GM12875 (cell line): ENCODE measurements around the gene YTHDF2.
A peak's percentile ranks its signal among the peaks of the same experiment; 100 is the strongest.
"Not testable (repeated sequence)": the region's sequence is repeated elsewhere in the genome, so short reads cannot be mapped to it uniquely, and the experiment has no call there.

ENCODE experiments used
- H3K4me3 ChIP-seq: one replicate; pipeline ENCODE4 v1.5.1; 2011; ENCODE audit warnings: low read depth, low read length, control low read depth
- TF ChIP-seq, protein P1 (sequence below): IDR thresholded peaks from 2 replicates; pipeline ENCODE4 v1.5.1; 2011; ENCODE audit warnings: low read depth, mild to moderate bottlenecking, control low read depth, inconsistent platforms, low read length, moderate library complexity, borderline replicate concordance; ENCODE audit not compliant: insufficient read depth

Gene YTHDF2

DNA sequence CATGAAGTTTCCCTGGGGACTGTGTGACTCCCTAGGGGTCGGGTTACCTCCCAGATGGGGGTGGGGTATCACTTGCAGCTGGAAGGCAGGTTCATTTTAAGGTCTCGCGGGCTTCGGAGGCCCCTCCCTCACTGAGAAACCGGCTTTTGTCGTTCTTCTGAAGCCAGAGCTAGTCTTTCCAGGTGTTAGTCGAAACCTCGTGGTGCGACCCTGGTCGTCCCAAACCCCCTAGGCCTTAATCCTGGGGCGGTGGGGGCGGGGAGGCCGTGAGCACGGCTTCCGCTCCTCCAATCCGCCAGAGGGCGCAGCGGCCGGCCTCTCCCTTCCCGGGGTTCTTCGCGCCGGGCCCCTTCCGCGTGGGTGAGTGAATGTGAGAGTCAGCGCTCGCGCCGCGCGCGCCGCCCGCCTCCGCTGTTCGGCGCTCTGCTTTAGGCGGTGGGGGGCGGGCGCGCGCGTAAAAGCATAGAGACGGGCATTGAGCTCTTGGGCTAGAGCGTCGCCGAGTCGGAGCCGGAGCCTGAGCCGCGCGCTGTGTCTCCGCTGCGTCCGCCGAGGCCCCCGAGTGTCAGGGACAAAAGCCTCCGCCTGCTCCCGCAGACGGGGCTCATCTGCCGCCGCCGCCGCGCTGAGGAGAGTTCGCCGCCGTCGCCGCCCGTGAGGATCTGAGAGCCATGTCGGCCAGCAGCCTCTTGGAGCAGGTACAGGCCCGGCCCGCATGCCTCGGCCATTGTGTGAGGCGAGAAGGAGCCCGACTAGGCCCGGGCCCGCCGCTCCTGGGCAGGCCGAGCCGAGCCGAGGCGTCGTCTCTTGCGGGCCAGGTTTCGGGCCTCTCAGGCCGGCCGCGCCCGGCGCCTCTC lies at the start of gene YTHDF2:
Gene YTHDF2, plus strand, starts transcription at position 491 of the 857 bp plus-strand sequence. Its CDS starts 181 bp downstream, at position 672.
- TF ChIP-seq, protein P1, sequence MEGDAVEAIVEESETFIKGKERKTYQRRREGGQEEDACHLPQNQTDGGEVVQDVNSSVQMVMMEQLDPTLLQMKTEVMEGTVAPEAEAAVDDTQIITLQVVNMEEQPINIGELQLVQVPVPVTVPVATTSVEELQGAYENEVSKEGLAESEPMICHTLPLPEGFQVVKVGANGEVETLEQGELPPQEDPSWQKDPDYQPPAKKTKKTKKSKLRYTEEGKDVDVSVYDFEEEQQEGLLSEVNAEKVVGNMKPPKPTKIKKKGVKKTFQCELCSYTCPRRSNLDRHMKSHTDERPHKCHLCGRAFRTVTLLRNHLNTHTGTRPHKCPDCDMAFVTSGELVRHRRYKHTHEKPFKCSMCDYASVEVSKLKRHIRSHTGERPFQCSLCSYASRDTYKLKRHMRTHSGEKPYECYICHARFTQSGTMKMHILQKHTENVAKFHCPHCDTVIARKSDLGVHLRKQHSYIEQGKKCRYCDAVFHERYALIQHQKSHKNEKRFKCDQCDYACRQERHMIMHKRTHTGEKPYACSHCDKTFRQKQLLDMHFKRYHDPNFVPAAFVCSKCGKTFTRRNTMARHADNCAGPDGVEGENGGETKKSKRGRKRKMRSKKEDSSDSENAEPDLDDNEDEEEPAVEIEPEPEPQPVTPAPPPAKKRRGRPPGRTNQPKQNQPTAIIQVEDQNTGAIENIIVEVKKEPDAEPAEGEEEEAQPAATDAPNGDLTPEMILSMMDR, result peak; percentile 91

DNA sequence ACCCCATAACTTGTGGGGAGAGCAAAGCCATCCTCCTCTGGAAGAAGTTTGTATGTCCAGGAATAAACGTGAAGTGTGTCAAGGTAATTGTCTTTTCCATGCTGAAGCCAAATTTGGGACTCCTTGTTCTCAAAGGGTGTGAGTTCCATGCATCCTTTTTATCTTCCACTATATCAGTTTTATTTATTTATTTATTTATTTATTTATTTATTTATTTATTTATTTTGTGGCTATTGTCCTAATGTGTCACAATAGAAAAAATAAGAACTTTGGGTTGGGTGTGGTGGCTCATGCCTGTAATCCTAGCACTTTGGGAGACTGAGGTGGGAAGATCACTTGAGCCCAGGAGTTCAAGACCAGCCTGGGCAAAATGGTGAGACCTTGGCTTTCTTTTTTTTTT lies 45.1 kb upstream of the YTHDF2 start:
- H3K4me3 ChIP-seq, result not testable (repeated sequence)

More for the DNA sequence above, at the start of gene YTHDF2:
- peak within 1 kb of the TSS; percentile 99 for H3K4me3 ChIP-seq

DNA sequence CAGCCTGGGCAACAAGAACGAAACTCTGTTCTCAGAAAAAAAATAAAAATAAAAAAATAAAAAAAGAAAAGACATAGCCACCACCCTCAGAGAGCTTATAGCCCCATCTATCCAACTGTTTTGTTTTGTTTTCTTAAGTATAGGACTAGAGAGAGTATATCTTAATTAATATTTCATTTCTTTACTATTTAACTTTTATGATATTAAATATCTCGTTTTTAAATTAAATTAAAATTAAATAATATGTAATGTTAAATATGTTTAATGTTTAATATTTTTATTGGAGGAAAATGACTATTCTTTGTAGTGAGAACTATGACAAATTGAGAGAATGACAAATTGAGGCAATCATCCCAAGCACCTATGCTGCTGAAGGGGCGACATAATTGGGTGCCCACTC lies 33.1 kb upstream of the YTHDF2 start:
- TF ChIP-seq, protein P1, result no peak

DNA sequence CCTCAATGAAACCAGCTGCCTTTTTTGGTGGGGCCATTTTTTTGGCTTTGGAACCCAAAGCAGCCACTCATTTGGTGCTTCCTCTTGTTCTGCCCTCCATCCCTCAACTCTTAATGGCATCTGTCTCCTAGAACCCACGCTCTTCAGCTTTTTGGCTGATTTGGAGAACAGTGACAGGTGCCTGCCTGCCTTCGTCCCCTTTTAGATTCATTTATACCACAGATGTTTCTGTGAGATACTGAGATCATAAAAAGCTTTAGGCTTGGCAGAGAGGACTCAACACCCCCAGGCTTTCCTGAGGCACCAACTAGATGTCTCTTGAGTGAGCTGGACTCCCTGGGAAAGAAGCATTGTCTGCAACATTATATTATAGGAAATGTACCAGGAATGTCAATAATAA lies 20.4 kb upstream of the YTHDF2 start:
- TF ChIP-seq, protein P1, result no peak
- H3K4me3 ChIP-seq, result no peak overlapping the region

More for the DNA sequence above, 33.1 kb upstream of the YTHDF2 start:
- no peak overlapping the region for H3K4me3 ChIP-seq

DNA sequence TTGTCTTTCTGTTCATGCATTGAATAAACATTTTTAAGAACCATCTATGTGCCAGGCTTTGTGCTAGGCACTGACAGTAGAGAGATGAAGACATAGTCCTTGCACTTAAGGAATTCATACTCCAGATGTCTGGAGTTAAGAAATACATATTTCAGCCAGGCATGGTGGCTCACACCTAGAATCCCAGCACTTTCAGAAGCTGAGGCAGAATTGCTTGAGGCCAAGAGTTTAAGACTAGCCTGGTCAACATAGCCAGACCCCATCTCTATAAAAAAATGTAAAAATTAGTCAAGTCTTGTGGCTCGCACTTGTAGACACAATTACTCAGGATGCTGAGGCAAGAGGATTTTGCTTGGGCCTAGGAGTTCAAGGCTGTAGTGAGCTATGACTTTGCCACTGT lies 18.6 kb upstream of the YTHDF2 start:
- TF ChIP-seq, protein P1, result no peak
- no peak overlapping the region for H3K4me3 ChIP-seq

DNA sequence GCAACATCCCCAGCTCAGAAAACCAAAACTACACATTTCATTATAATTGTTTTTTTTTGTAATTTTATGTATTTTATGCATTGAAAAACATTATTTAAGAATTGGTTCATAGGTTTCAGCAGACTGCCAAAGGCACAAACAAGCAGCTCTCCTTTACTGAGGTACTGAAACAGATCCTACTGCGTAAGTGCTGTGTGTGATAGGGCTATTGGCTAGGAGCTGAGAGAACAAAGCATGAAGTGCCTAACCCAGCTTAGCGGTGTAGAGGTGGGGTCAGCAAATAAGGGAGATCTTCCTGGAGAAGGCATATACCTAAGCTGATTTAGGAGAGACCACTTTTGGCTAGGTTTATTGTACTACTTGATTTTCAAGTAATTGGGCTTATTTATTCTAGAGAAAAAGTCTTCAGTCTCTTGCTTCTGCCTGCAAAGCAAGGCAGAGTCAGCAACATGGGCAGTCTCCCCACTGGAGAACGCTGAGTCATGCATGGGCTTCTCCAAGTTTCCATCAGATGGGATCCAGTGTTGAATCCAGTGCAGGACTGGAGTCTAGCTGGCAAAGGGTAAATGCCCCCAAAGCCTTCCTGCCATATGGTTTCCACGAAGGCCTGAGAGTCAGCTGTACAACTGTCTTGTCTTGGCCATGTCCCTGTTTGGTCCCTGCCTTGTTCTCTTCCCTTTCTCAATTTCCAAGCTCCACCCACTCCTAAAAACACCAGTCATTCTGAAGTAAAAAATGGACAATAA lies 18.0 kb upstream of the YTHDF2 start:
- TF ChIP-seq, protein P1, result no peak
- H3K4me3 ChIP-seq, result no peak overlapping the region

DNA sequence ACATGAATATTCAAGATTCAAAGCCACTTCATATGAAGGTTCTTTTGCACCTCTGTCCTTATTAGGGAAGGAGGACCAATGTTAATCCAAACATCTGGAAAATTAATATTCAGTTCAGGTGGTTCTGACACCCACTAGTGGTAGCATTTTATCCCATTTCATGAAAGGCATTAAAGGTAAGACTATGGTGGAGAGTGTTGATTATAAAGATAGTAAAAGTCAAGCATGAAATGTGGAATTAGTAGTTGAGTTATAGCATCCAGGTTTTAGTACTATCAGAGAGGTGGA lies 17.5 kb upstream of the YTHDF2 start:
- TF ChIP-seq, protein P1, result no peak
- no peak overlapping the region for H3K4me3 ChIP-seq
